ENCODE data around the gene VIT.

DNA sequence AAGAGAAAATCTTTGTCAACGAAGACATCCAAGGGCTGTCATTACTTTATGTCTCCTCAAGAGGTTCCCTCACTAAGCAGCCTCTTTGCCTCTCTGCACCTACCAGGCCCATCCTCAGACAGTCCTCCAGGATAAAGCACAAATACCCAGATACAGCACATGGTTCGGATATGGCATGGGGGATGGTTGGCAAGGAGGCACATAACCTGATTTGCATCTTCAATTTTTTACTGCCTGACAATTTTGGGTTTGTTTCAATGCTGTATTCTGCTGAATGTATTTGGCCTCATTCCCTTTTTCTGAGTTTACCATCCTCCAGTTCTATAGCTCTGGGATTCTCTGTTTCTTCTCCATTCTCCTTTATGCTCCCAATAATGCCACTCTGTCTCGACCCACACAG is 78.8 kb downstream of the VIT start:
- TF ChIP-seq POLR2A (IDR thresholded peaks at IDR 0.05) (no peak), EP300 (IDR thresholded peaks at IDR 0.05) (no peak), POLR2AphosphoS5 (IDR thresholded peaks at IDR 0.05) (no peak)
- TF ChIP-seq, protein P1, sequence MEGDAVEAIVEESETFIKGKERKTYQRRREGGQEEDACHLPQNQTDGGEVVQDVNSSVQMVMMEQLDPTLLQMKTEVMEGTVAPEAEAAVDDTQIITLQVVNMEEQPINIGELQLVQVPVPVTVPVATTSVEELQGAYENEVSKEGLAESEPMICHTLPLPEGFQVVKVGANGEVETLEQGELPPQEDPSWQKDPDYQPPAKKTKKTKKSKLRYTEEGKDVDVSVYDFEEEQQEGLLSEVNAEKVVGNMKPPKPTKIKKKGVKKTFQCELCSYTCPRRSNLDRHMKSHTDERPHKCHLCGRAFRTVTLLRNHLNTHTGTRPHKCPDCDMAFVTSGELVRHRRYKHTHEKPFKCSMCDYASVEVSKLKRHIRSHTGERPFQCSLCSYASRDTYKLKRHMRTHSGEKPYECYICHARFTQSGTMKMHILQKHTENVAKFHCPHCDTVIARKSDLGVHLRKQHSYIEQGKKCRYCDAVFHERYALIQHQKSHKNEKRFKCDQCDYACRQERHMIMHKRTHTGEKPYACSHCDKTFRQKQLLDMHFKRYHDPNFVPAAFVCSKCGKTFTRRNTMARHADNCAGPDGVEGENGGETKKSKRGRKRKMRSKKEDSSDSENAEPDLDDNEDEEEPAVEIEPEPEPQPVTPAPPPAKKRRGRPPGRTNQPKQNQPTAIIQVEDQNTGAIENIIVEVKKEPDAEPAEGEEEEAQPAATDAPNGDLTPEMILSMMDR (IDR thresholded peaks at IDR 0.05), result no peak
